SHP77 (cell line): ENCODE data around the gene PTPRN2.
"Not testable (repeated sequence)": the region's sequence is repeated elsewhere in the genome, so short reads cannot be mapped to it uniquely, and the experiment has no call there.

Source experiments
- DNase-seq, 2 experiments: peaks; one replicate each; lab custom pipeline; 2025; lab: John Stamatoyannopoulos, UW

PTPRN2 gene

DNA sequence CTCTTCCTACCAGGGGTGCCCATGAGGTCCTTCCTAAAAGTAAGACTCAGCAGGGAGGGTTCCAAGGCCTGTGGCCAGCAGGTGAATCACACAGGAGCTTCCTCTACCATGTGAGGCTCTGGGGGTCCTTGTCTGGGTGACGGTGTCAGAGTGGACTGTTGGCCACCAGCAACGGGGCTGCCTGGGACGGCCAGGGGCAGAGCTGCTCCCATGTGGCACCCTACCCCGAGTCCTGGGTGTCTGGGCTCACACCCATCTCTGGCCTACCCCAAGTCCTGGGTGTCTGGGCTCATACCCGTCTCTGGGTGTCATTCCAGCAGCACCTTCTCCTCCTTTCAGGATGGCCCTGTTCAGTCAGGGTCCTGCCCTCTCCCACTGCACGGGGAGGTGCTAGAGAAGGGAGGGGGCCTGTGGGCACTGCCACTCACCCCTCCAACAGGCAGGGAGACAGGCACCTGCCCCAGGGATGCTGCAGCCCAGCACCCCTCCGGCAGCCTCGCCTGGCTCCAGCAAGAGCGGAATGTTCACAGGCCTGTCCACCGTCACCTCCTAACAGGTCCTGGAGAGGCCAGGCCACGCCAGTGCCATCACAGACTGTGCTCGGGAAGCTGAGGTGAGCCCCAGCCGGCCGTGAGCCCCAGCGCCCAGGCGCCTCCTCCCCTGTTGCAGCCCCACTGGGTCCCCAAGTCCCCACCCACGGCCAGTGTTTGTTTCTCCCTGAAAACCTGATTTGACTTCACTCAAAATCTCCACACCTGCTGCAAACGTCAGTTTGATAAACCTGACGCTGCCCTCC lies 143.7 kb downstream of the PTPRN2 start:
- DNase-seq = no peak

GRCh38 chr7:158443014-158443687 lies 144.5 kb downstream of the PTPRN2 start:
- no peak for DNase-seq

GRCh38 chr7:158442260-158442659 lies 145.4 kb downstream of the PTPRN2 start:
- DNase-seq = peak; percentile 14 to 28

DNA sequence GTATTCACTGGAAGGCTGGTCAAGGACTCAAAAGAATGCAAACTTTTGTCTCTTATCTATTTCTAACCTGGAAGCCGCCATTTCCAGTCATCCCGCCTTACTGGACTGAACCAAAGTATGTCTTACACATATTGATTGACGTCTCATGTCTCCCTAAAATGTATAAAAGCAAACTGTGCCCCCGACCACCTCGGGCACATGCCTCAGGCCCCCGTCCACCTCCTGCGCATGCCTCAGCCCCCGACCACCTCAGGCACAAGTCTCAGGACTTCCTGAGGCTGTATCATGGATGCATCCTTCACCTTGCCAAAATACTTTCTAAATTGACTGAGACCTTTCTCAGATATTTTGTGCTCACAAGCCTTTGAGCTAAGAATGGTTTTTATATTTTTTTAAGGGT lies 148.6 kb downstream of the PTPRN2 start:
- no peak for DNase-seq

GRCh38 chr7:158432369-158433341 lies 155.0 kb downstream of the PTPRN2 start:
- peak; percentile 94 to 96 for DNase-seq

GRCh38 chr7:158431941-158432347 lies 155.7 kb downstream of the PTPRN2 start:
- DNase-seq = peak; percentile 75 to 86

- no peak for DNase-seq
Measured at GRCh38 chr7:158431055-158431940, 156.3 kb downstream of the PTPRN2 start.

GRCh38 chr7:158430308-158431034 lies 157.2 kb downstream of the PTPRN2 start:
- DNase-seq = no peak

DNA sequence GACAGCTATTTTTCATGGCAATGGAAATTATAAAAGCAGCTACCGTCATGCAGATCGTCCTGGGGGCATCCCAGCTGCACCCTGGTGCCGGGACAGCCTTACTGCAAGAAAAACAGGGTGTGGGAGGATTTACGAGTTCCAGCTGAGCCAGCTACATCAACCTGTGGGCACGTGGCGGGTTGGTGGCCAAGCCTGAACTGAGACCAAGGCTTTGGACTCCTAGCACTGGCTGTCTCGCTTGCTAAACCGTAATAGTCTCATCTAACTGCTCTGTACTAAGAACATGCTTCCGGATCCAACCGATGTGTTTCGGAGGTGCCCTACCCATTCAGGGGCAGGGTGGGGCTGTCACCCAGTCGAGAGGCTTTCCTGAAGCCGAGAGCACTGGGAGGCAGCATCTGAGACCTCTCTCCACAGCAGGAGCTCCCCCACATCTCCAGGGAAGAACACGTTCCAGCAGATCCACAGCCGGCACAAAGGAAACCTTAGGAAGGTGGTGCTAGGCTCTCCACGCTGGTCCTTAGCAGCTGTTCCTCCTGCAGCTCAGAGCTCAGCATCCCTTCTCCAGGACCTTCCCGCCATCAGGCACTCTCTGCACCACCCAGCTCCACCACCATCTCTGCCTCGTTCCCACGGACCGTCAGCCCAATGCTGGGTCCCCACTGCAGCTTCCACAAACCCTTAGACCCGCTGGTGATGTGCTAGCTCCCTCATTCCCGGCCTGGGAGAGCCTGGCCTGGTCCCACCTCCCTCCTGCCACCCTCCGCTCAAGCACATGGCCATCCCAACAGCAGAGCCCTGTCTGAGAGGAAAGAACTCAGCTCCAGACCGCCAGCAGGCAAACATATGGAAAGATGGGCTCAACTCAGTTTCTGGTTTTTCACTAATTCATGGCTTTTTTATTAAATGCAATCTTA lies 158.5 kb downstream of the PTPRN2 start:
- DNase-seq = no peak

DNA sequence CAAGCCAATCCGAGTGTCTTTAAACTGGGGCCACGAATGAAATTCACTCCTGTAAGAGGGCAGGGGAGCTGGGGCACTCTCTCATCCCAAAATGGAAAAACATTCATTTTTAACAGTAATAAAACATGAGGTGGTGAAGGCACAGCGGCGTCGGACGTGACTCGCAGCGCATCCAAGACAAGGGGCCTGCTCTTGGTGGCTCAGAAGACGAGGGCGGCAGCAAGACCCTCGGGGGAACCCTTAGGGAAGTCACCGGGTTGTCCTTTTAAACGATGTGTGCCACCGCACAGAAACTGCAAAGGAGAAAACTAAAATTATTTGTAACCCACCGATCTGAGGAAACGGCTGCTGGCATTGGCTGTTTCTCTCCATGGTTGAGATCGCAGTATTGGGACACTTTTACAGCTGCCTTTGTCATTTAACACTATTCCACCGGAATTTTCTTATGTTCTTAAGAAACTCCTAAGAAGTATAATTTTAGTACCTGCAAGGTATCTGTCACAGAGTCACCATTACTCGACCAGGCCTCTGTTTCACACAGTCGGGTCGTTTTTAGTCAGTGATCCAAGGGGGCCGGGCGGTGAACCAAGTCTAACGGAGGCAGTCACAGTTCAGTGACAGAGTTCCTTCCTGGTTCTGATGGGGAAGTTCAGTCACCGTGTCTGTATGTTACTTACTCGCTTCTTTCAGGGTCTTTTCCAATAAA lies 159.3 kb downstream of the PTPRN2 start:
- no peak for DNase-seq

GRCh38 chr7:158425676-158426075 lies 161.9 kb downstream of the PTPRN2 start:
- not testable (repeated sequence) for DNase-seq

- DNase-seq = no peak
Measured at GRCh38 chr7:158424531-158424930, 163.1 kb downstream of the PTPRN2 start.

- no peak for DNase-seq
Measured at GRCh38 chr7:158424011-158424410, 163.6 kb downstream of the PTPRN2 start.

GRCh38 chr7:158422887-158423560 lies 164.6 kb downstream of the PTPRN2 start:
- no peak for DNase-seq

GRCh38 chr7:158422196-158422886 lies 165.3 kb downstream of the PTPRN2 start:
- no peak for DNase-seq

DNA sequence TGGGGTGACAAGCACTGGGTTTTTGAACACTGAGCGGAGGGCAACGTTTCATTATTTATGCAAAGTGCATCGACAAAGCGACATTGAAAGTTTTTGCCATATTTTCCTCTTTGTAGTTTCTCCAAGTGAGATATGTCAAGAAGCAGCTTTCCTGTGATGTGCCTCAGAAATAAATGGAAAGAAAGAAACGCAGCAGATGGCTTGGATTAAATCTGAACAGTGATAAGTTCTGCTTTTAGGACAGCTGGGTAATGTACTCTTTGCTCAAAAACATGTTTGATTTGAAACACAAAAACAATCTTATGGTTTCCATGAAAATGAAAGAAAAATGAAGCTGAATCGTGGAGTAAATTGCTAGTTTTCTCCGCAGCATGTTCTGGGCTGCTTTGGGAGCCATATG lies 166.3 kb downstream of the PTPRN2 start:
- no peak for DNase-seq

DNA sequence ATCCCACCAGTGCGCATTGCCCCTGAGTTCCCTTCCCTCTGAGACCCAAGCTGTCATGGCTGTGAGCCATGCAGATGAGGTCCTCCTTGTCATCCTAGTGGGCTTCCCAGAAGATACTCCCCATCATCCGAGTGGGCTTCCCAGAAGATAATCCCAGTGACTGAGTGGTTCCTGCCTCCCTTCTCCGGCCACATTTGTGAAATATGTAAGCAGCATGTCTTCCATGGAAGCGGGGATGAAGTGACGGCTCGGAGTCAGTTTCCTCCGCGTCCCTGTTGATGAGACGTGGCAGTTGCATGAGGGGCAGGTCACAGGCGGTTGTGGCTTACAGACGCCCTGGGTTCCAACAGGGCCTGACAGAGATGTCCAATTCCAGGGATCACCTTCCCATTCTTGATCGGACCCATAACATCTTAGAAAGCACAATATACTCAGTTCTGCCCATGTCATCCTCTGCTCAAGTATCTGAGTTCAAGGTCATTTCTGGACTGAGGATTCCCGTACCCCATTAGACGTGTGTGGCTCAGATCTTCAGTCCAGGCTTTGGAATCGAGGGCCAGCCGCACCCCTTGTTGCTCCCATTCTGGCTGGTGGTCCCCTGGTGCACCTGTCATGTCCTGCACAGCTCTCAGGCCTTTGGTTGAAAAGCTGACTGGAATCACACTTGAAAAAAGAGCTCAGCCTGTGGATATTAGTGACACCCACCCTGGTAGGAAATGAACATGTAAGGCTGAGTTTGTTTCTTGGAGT lies 166.9 kb downstream of the PTPRN2 start:
- DNase-seq = no peak
